CMK (cell line): ENCODE measurements around the gene EEF2K.
"Not testable (repeated sequence)": the region's sequence is repeated elsewhere in the genome, so short reads cannot be mapped to it uniquely, and the experiment has no call there.

Experiments
- DNase-seq: peaks from one replicate; pipeline ENCODE4 v3.0.0-alpha.2; 2010; ENCODE audit warnings: low read depth

EEF2K gene

GRCh38 chr16:22206013-22206841 is at the start of gene EEF2K:
Gene EEF2K, plus strand, starts transcription at chr16:22206278. Its CDS starts 19,452 bp downstream, at chr16:22225730.
- DNase-seq, result peak; percentile 93

- DNase-seq, result no peak
Measured at GRCh38 chr16:22161401-22161800, 44.7 kb upstream of the EEF2K start.

GRCh38 chr16:22161999-22162655 is 44.0 kb upstream of the EEF2K start, which contains the start of gene SDR42E2:
Gene SDR42E2, plus strand, starts transcription at chr16:22162506. Its CDS starts 3,077 bp downstream, at chr16:22165583.
- DNase-seq, result no peak

GRCh38 chr16:22162656-22163009 is 43.4 kb upstream of the EEF2K start:
- no peak for DNase-seq

- no peak for DNase-seq
Measured at GRCh38 chr16:22163806-22164205, 42.3 kb upstream of the EEF2K start.

GRCh38 chr16:22164482-22164881 is 41.6 kb upstream of the EEF2K start:
- no peak for DNase-seq

GRCh38 chr16:22165508-22166285 is 40.4 kb upstream of the EEF2K start:
- DNase-seq, result no peak

GRCh38 chr16:22171953-22172352 is 34.1 kb upstream of the EEF2K start:
- no peak for DNase-seq

GRCh38 chr16:22172642-22173041 is 33.4 kb upstream of the EEF2K start:
- DNase-seq, result not testable (repeated sequence)

GRCh38 chr16:22174642-22175041 is 31.4 kb upstream of the EEF2K start:
- no peak for DNase-seq

GRCh38 chr16:22177968-22178930 is 27.8 kb upstream of the EEF2K start:
- no peak for DNase-seq

GRCh38 chr16:22181426-22181825 is 24.7 kb upstream of the EEF2K start:
- no peak for DNase-seq

- DNase-seq, result no peak
Measured at GRCh38 chr16:22181843-22182242, 24.2 kb upstream of the EEF2K start.

- DNase-seq, result no peak
Measured at GRCh38 chr16:22183335-22183734, 22.7 kb upstream of the EEF2K start.

- no peak for DNase-seq
Measured at GRCh38 chr16:22183901-22184614, 22.0 kb upstream of the EEF2K start.

GRCh38 chr16:22184615-22184968 is 21.5 kb upstream of the EEF2K start:
- DNase-seq, result no peak

GRCh38 chr16:22186517-22186916 is 19.6 kb upstream of the EEF2K start:
- DNase-seq, result no peak

GRCh38 chr16:22188267-22188594 is 17.8 kb upstream of the EEF2K start:
- DNase-seq, result no peak

- no peak for DNase-seq
Measured at GRCh38 chr16:22188595-22189442, 17.3 kb upstream of the EEF2K start.

GRCh38 chr16:22189473-22190080 is 16.5 kb upstream of the EEF2K start:
- no peak for DNase-seq
